Measurements from ENCODE around the gene CBX8. TPM values are rescaled to one million over a fixed set of nuclear protein-coding genes. Genes with fewer than 3 reads are reported as not detected.
"Not testable (repeated sequence)": the region's sequence is repeated elsewhere in the genome, so short reads cannot be mapped to it uniquely, and the experiment has no call there.

The CBX8 gene
- total RNA-seq, 2 experiments from 2014 or later, result 7.0 to 9.4 TPM

DNA sequence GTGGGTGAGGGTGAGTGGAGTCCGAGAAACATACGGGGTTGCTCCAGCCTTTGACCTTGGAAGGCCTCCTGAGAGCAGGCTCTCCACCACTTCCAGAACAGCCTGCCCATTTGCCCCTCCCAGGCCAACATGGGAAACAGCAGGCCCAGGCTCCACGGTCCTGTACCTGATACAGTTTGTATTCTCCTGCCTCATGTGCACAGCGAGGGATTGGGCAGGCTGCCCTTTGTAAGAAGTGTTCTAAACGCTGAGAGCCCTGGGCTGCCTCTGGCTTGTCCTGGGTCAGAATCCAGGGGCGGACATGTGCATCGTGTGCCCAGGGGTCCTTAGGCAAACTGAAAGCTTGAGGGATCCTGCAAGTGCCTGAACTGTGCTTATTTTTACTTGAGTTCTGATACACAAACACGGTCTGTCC is 22.3 kb downstream of the CBX8 start:
- no peak overlapping the region for H3K27ac Mint-ChIP-seq
- intact Hi-C loops (cut with micrococcal nuclease), result no loop called here
- no peak overlapping the region for H3K4me3 Mint-ChIP-seq
- H3K27me3 Mint-ChIP-seq, result peaks cover 32% of the 10 kb centered on the region
- no peaks in the 10 kb centered on the region for H3K36me3 Mint-ChIP-seq (ENCODE audit: low read depth)
- CTCF ChIA-PET, result interaction anchor here (0.9 to 4.0 kb wide), 5 partner anchors 16 to 142 kb away, joined by 3 to 19 read pairs (median 3); no protein-coding TSS in a partner anchor
- no peak for ATAC-seq
- peaks cover 10% of the 10 kb centered on the region for H3K4me1 Mint-ChIP-seq (ENCODE audit: low read depth)
- POLR2A ChIA-PET, result no interaction called here
- H3K9me3 Mint-ChIP-seq, result no peaks in the 10 kb centered on the region
- TF ChIP-seq, protein P1, sequence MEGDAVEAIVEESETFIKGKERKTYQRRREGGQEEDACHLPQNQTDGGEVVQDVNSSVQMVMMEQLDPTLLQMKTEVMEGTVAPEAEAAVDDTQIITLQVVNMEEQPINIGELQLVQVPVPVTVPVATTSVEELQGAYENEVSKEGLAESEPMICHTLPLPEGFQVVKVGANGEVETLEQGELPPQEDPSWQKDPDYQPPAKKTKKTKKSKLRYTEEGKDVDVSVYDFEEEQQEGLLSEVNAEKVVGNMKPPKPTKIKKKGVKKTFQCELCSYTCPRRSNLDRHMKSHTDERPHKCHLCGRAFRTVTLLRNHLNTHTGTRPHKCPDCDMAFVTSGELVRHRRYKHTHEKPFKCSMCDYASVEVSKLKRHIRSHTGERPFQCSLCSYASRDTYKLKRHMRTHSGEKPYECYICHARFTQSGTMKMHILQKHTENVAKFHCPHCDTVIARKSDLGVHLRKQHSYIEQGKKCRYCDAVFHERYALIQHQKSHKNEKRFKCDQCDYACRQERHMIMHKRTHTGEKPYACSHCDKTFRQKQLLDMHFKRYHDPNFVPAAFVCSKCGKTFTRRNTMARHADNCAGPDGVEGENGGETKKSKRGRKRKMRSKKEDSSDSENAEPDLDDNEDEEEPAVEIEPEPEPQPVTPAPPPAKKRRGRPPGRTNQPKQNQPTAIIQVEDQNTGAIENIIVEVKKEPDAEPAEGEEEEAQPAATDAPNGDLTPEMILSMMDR (IDR thresholded peaks at IDR 0.05), result no peak
- DNase-seq, result no peak

DNA sequence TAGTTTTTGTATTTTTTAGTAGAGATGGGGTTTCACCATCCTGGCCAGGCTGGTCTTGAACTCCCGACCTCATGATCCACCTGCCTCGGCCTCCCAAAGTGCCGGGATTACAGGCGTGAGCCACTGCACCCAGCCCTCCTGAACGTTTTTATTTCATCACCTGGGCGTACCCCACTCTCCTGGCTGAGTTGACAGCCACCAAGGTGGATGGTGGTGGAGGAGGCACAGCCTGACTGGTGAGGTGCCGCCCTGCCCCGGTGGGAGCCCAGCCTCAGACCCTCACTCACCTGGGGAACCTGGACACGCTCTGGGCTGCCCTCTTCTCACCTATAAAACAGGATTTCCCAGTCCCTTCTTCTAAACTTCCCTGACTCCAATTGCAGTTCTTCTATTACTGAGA is 24.2 kb downstream of the CBX8 start:
- H3K4me3 Mint-ChIP-seq; H3K4me1 Mint-ChIP-seq (ENCODE audit: low read depth); H3K9me3 Mint-ChIP-seq; ATAC-seq; DNase-seq; CTCF ChIA-PET; H3K27ac Mint-ChIP-seq; H3K36me3 Mint-ChIP-seq (ENCODE audit: low read depth); intact Hi-C loops (cut with micrococcal nuclease): not testable (repeated sequence)
- POLR2A ChIA-PET, result interaction anchor here (1.0 kb wide), 1 partner anchor 24 kb away, joined by 3 read pairs; the partner anchor contains the start of gene CBX8
- peaks cover 33% of the 10 kb centered on the region for H3K27me3 Mint-ChIP-seq

DNA sequence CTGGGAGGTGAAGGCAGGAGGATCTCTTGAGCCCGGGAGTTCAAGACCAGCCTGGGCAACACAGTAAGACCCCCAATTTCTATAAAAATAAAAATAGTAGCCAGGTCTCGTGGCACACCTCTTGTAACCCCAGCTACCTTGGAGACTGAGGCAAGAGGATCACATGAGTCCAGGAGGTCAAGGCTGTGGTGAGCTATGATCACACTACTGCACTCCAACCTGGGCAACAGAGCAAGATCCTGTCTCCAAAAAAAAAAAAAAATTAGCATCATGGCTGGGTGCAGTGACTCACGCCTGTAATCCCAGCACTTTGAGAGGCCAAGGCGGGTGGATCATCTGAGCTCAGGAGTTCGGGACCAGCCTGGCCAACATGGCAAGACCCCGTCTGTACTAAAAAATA is 25.6 kb downstream of the CBX8 start:
- DNase-seq (no peak), ATAC-seq (no peak)
- ChIA-PET POLR2A (no interaction called here), CTCF (no interaction called here)
- intact Hi-C loops (cut with micrococcal nuclease), result no loop called here
- Mint-ChIP-seq H3K36me3 (ENCODE audit: low read depth) (no peaks in the 10 kb centered on the region), H3K27me3 (peaks cover 27% of the 10 kb centered on the region), H3K4me1 (ENCODE audit: low read depth) (no peaks in the 10 kb centered on the region), H3K4me3 (no peak overlapping the region), H3K9me3 (no peaks in the 10 kb centered on the region), H3K27ac (no peak overlapping the region)
- TF ChIP-seq, protein P1 (IDR thresholded peaks at IDR 0.05), result no peak

DNA sequence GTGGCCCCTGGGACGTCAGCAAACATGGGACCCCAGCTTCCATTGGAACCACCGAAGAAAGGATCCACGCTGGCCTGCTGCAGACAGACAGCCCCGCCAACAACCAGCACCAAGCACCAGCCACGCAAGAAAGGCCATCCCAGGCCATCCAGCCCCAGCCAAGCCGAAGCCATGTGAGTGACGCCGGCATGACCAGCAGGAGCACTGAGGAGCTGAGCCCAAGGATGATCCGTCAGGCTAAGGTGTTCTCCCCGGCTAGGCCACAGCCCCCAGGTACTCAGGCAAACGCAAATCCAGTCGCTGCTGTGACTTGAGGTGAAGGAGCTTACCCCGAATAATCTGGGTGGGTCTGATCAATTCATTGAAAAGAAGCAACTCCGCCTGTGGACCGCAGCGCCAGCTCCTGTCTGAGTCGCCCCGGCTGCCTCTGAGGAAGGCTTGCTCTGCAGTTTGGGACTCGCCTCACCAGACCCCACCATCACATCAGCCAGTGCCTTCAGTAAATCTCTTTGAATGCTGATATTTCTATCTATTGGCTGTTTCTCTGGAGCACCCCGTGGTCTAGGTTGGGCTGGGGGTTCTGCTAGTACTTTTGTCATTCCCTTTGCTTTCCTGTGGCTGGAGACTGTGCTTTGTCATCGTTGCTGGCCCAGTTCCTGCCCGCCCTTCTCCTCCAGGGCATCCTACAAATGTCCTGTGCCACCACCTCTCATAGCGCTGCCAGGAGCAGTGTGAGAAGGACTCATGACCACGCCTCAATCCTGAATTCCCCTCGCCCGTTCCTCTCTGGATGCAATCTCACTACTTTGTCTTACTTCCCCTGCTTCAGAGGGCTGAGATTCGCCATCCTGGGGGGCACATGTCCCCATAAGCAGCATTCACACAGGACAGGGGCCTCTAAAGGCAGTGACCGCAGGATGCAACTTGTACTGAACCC is 27.0 kb downstream of the CBX8 start:
- CTCF ChIA-PET, result interaction anchor here (1.3 to 1.5 kb wide), 2 partner anchors 25 to 28 kb away, joined by 5 read pairs; no protein-coding TSS in a partner anchor
- H3K36me3 Mint-ChIP-seq (ENCODE audit: low read depth), result no peaks in the 10 kb centered on the region
- H3K4me1 Mint-ChIP-seq (ENCODE audit: low read depth), result no peaks in the 10 kb centered on the region
- peaks cover 21% of the 10 kb centered on the region for H3K27me3 Mint-ChIP-seq
- DNase-seq (no peak), ATAC-seq (no peak)
- intact Hi-C loops (cut with micrococcal nuclease), result no loop called here
- no peak overlapping the region for H3K27ac Mint-ChIP-seq
- TF ChIP-seq, protein P1 (IDR thresholded peaks at IDR 0.05), result no peak
- no peak overlapping the region for H3K4me3 Mint-ChIP-seq
- H3K9me3 Mint-ChIP-seq, result no peaks in the 10 kb centered on the region
- POLR2A ChIA-PET, result no interaction called here

DNA sequence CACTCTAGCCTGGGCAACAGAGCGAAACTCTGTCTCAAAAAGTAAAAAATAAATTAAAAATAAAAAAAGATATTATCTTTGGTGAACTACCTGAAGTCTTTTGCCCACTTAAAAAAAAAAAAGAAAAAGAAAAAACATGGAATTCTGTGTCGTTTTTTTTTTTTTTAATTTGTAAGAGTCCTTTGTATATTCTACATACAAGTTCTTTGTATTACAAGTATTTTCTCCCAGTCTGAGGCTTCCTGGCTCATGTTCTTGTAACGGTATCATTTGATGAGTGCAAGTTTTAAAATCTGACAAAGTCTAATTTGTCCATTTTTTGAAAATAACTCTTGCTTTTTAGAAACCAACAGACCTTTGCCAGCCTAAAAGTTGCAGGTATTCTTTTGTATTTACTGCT is 31.2 kb downstream of the CBX8 start:
- intact Hi-C loops (cut with micrococcal nuclease), result no loop called here
- ATAC-seq (no peak), DNase-seq (no peak)
- TF ChIP-seq, protein P1 (IDR thresholded peaks at IDR 0.05), result no peak
- ChIA-PET POLR2A (no interaction called here), CTCF (interaction anchor here (1.5 kb wide), 1 partner anchor 20 kb away, joined by 6 read pairs; no protein-coding TSS in a partner anchor)
- H3K27me3 Mint-ChIP-seq, result peaks cover 12% of the 10 kb centered on the region
- no peaks in the 10 kb centered on the region for H3K36me3 Mint-ChIP-seq (ENCODE audit: low read depth)
- H3K9me3 Mint-ChIP-seq, result no peaks in the 10 kb centered on the region
- H3K27ac Mint-ChIP-seq, result no peak overlapping the region
- no peaks in the 10 kb centered on the region for H3K4me1 Mint-ChIP-seq (ENCODE audit: low read depth)
- no peak overlapping the region for H3K4me3 Mint-ChIP-seq
